NCI-H1694 treated with DMSO at 0.1 percent for 48 hours (cell line): ENCODE data around the gene F5.
"Not testable (repeated sequence)": the region's sequence is repeated elsewhere in the genome, so short reads cannot be mapped to it uniquely, and the experiment has no call there.

Experiments
- DNase-seq: peaks from one replicate; lab custom pipeline; 2025; lab: John Stamatoyannopoulos, UW

Gene F5

DNA sequence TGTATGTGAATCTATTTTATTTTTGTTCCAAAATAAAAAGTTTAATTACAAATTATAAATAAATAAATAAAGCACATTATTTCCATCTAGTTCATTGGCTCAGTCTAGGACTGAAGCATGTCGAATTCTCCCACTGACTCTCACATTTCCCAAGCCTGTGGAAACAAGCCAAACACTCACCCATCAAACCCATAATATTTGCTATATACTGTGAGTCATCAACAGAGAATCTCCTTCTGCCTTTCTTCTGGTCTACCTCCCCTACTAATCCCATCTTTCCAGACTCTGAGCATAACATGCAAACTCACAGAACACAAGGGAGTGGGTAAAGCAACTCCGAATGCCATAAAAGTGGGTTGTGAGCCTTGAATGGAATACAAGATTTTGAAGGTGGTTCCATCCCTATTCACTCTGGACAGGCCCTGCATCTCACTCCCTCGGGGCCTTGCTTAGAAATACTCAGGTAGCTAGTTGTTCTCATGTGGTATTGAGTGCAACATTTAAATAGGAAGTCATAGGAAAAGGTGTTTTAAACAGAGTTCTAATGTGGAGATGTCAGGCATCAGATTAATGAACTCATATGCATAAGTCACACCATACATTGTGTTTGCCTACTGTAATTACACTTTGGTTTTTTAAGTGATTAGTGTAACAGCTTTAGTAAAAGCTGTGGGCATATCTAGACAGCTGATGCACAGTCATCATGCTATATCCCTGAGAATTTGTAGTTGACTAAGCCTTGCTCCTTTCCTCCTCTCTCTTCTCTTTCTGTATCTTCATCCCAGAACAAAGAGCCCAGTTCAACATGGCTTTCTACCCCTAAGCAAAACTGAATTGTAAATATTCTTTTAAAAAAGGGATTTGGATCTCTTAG is 47.0 kb downstream of the F5 start:
- DNase-seq = no peak

DNA sequence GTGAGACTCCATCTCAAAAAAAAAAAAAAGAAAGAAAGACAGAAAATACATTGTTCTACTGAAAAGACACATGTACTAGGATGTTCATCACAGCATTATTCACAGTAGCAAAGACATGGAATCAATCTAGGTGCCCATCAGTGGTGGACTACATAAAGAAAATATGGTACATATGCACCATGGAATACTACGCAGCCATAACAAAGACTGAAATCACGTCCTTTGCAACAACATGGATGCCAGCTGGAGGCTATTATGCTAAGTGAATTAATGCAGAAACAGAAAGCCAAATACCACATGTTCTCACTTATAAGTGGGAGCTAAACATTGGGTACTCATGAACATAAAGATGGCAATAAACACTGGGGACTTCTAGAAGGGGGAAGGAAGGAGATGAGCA is 51.6 kb downstream of the F5 start:
- DNase-seq = no peak

DNA sequence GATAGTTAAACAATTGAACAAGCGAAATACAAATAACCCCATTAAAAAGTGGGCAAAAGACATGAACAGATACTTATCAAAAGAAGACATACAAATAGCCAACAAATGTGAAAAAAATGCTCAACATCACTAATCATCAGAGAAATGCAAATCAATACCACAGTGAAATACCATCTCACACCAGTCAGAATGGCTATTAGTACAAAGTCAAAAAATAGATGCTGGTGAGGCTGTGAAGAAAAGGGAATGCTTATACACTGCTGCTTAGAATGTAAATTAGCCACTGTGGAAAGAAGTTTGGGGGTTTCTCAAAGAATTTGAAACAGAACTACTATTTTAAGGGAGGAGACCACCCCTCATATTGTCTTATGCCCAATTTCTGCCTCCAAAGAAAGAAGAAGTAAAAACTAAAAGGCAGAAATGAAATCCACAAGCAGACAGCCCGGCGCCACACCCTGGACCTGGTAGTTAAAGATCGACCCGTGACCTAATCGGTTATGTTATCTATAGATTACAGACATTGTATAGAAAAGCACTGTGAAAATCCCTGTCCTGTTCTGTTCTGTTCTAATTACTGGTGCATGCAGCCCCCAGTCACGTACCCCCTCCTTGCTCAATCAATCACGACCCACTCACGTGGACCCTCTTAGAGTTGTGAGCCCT is 52.6 kb downstream of the F5 start:
- DNase-seq = not testable (repeated sequence)

DNA sequence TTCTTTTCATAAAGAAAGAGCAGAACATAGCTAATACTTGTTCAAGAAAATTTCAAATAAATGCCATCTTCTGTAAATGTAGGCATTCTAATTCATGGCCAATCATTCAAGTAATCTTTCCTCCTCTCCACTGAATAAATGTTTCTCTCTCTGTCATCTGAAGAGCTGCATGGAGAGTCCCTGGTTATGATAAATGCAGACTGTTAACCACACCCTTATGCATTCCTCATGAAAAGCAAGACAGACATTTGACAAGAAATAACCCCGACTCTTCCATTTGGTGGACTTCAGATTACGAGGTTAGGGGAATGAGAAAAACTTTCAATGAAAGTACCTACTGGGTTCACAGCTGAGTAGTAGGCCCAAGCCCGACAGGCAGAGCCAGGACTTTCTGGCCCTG is 55.8 kb downstream of the F5 start:
- DNase-seq = no peak

DNA sequence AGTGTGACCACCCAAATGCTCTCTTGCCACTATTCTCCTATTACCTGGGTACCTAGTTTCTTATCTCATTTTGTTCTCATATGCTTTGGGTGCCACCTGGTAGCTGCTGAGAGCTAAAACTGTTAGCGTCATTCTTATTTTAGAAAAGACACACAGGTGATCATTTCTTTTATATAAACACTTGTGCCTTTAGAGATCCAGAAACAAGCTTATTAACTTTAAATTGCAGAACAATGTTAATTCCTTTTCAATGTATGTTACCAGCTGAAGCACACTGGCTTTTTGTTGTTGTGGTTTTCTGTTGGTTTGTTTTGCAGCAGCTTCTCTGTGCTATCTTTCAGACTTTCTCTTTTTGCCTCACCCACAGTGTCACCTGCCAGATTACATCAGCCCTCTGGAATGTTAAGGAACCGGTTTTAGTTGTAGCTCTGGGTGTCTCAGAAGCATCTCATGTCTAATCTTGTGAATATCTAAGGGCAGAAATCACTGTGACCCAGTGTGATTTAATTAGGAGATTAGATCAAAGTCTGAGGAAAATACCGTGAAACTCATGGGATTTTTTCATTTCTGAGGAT is 57.1 kb downstream of the F5 start:
- no peak for DNase-seq

DNA sequence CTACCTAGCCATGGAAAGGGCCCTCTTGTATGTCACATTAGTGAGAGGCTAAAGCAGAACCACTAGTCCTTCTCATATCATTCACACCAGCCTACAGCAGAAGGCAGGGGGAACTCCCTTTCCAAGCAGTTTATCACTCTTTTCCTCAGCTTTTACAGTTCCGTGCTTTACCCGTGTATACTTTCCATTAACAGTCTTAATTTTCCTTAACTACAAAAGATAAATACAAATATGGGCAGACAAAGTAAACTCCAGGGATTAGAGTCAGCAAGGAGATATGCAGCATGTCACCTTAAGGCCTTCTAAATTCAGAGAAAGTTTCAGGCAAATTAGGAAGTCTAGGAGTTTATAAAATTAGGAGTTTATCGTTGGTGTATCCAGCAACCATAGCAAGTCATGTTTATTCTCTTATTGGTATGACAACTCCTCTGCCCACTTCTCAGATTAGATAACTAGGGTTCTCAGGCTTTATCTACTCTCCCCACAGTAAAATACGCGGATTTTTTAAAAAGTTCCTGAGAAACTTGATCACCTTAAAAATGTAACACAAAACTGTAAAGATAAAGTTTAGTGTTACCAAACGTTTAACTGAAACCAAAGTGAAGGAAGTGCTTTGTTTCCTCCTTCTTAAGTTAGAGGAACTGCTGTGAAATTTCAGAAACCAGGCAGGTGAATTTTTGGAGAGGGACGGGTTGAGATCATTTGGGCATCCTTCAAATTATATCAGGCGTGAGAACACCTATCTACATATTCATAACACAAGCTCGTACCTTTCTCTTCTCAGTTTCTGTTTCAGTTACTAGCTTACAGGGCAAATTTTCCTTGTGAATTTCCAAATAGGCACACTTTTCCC is 57.8 kb downstream of the F5 start:
- DNase-seq = no peak

DNA sequence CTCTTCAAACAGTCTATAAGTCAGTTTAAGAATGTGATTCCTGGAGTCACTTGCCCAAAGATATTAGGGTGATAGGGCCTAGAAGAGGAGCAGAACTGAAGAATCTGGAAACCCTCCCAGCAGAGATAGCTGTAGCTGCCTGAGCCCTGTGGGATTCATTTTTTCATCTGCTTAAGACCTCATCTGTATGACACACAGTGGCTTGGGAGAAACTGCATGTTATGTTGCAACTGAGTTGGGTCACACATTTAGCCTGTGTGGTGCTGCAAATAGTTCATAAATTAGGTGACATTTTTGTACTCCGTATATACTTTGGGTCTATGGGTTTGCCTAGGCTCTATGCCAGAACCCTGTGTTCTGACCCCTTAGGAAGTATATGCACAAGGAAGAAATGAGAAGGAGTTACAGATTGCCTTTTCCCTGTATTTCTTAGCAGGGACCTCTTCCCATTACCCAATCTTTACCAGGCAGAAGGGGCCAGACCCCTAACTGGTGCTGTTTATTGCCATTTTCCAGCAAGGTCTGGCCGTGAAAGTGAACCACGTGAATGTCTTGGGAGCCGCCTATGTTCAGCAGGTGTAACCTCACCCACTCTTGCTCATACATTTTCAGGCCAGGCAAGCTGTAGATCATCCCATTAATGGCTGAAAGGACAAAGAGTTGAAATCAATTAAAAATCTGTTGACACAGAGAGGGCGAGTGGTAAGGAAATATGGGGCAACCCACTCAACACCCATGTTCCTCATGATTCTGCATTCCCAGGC is 58.6 kb downstream of the F5 start:
- DNase-seq = no peak

DNA sequence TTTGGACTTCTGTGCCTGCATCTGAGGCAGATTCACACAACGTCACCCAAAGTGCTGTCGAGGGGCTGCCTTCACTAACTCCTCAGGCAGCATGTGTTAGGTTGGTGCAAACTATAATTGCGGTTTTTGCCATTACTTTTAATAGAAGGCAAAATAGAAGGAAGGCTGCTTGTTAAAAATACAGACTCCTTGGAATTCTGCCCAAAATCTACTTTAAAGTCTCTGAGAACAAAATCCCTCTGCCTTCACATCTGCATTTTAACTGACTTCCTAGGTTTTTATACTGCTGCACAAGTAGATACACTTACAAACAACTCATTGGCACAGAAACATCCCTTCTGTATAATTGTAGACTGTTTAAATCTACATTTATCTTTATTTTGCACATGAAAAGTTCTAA is 59.3 kb downstream of the F5 start:
- no peak for DNase-seq

DNA sequence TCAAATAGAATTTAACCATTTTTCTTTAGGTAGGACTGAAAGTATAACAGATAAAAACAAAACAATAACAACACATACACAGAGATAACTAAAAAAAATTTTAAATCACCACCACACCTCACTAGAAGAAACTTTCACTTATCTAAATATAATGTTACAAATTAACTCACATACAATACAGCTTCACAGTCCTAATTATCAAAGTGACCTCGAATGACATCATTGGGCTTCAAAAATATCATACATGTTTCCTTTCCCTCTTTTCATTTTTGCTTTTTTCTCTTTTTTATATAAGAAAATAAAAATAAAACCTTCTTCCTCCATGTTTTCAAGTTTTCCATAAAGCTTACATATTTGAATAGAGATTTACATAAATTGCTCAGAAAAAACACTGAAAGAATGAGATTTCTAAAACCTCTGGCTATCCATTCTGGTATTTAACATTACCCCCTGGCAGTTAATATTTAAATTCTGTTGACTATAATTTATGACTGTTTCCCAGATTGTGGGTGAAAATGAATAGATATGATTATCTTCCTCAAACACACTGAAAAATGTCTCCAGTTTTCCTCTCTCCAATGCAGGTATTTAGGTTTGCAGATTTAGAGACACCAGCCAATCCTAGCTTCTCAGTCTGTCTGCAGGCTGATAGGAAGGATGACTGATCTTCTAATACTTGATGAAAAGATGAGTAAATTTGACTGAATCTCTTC is 60.0 kb downstream of the F5 start:
- DNase-seq = no peak

DNA sequence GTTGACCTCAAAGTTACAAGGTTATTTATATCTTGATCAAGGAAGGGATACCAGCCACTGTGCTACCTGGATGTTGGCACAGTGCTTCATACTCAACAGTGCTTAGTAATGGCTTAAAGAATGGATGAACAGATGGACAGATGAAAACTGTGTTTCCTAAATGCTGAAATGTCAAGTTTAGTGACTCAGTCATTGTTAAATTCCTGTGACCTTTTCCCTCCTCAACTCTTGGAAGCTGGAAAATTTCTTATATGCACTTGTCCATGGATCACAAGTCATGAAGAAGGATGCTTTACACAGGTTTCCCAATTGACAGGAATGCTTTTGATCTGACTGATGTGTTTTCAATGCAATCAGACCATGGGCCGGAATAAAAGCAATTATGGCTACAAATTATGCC is 60.9 kb downstream of the F5 start:
- no peak for DNase-seq

DNA sequence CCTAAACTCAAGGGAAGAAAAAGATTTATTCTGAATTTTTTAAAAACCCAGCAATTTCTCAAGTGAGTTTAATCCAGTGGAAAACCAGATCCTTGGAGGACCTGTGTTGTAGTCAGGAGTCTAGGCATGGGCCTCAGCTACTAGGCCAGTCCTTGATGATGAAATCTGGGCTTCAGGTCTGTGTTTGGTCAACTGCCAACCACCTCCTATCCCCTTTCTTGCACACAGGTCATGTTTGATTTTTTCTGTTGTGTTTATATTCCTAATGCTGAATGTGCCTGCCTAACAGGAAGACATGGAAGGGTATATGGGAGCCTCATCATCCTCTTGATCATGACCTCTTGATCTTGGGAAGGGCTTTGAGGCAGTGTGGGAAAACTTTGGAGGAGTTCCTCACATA is 62.4 kb downstream of the F5 start:
- no peak for DNase-seq

DNA sequence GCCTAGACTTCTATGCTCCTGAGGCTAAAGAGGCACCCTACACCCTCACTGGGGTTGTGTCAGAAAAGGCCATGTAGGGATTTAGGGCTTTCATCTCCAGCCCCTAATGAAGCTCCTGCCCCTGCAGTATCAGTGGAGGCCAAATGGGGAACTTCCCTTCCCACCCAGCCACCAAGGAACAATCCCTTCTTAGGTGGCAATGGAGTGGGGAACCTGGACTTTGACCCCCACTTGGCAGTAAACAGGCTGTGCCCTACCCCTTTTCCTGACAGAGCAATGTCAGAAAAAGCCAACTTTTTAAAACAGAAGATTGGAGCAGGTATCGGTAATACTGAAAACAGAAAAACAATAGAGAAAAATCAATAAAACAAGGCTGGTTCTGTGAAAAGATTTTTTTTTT is 65.1 kb downstream of the F5 start:
- DNase-seq = no peak

DNA sequence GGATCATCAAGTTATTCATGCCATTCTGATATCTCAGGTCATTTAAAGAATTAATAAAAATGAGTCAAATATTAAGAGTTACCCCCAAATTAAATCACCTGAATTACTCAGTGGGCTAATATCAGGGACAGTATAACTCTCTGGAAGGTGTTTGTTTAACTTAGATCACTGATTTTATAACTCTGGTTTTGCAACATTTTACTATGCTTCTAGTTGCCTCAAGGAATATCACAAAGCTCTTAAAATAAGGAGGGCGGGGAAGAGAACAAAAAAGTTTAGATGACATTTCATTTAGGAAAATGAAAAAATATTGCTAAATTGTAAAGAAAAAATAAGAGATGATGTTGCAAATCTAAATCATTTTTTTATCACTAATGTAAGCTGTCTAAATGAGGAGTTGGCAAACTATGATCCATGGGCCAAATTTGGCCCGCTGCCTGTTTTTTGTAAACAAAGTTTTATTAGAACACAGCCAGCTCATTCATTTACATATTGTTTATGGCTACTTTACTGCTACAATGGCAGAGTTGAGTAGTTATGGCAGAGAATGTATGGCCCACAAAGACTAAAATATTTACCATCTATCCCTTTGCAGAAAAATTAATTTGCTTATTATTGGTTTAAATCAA is 68.6 kb downstream of the F5 start:
- DNase-seq = no peak

DNA sequence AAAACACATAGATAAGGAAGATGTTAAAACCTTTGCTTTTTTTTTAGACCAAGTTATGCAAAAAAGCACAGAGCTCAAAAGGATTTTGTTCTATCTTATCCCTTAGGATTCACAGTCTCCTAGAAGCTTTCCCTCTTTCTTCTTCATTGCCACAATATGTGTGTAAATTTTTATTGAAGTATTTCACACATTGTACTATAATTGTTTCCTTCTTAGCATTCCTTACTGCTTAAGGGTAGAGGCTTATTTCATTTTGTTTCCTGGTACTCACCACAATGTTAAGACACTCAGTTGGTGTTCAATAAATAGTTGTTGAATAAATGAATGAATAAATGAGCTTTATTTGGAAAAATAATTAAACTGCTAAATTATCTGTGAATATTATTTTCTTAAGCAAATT is 70.6 kb downstream of the F5 start:
- no peak for DNase-seq

DNA sequence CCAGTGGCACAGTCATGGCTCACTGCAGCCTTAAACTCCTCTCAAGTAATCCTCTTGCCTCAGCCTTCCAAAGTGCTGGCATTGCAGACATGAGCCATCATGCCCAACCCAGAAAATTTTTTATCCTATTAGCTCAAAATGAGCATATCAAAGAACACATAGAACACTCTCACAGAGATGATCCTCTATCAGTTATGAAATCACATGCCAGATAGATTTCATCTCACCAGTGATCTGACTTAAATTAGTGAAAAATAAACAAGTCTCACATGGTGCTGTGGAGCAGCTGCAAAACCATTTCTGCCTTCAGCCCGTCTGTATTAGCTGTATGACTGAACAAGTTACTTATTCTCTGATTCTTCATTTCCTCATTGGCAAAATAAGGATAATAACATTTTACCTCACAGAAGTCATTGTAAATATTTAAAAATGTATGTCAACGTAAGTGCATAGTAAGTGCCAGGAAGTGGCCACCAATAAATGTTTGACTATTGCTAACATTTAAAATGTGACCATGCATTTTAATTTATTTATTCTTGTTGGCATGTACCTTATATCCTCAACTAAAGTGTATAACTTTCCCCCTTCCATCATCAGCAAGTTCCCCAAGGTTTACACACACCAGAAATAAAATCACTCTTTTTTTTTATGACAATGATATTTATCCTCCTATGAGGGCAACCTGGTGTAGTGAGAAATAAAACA is 71.6 kb downstream of the F5 start:
- DNase-seq = no peak

DNA sequence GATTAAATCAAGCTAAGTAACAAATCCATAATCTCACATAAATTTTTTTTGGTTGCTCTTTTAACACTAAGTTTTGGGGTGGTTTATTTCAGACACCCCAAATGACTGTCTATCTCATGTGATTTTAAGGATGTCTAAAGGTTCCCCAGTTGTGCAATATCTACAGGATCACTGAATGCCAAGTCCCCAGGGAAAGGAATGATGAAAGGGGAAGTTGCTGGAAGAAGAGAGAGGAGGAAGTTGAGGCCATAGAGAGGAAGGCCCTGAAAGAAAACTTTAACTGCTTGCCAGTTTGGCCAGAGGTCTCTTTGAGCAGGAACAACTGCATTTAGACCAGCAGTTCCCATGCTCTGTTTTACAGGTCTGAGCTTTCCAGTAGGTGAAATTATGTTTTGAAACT is 73.1 kb downstream of the F5 start:
- DNase-seq = peak; percentile 11

DNA sequence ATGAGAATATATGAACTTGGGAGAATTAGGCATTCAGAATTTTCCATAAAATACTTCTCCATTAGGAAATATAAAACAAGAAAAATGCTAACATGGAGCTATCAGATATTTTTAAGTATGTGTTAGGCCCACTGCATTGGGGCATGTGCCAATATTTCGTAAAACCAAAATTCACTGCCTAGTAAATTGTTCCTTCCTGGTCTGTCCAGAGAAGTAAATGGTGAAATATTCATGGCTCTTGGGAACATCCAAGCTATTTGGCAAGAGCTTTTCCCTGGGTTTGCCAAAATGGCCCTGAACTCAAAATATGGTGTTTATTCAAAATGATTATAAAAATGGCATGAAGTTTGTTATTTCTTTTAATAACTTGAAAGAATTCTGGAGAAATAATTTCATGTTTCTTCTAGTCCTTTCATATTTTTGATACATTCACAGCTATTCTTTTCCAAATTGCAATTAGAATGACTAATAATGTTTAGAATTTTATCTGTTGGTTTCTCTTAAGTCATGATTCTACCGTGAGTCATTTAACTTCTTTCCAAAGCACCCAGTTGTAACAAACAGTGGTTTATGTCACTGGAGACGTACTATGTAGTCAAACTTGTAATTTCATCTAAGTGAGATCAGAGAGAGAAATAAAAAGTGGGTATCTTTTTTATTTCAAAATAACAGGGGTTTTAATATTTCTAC is 74.8 kb downstream of the F5 start:
- DNase-seq = no peak

DNA sequence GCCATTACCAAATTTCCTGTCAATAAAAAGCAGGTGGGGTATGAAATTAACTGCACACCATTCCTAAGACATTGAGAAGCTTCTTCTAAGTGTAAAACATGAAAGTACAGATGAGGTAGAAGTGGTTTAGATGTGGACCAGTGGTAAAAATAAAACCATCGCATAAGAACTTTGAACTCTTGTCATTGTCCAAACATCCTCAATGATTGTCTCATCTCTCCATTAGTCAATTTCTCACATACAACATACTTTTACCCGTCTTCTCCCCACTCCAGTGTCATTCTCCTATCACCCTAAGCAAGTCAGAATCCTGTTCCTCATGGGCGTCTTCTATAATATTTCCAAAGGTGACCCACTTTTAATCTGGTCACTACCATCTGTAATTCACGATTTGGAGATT is 76.2 kb downstream of the F5 start:
- DNase-seq = no peak

DNA sequence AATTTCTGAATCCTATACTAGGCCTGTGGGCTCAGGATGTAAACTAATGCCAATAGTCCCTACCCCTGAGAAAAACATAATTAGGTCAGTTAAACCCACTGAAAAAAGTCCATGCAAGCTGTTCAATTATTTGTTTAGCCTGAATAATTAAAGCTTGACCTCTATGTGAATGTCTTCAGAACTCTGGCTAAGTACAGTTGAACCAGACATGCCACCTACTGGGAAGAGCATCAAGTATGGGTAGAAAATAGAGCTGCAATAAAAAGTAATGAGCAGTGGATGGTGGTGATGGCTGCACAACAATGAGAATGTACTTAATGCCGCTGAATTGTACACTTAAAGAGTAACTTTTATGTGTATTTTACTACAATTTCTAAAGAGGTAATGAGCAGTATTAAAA is 76.9 kb downstream of the F5 start:
- DNase-seq = no peak
